Measurements from ENCODE around the gene DEFB131B. TPM values are rescaled to one million over a fixed set of nuclear protein-coding genes. Genes with fewer than 3 reads are reported as not detected.

The DEFB131B gene
- total and polyA plus RNA-seq, 2 experiments from 2014 or later = not detected

- no peak overlapping the region for H3K27ac ChIP-seq
- 95 to 99% methylated on average over 4 of the region's 4 CpGs for WGBS, 2 experiments (ENCODE audit: low coverage in 1 of 2, low lambda C conversion rate in 2 of 2, missing lambda C conversion rate in 2 of 2)
- TF ChIP-seq EZH2 (IDR thresholded peaks at IDR 0.05; ENCODE audit: insufficient read depth, poor library complexity, severe bottlenecking) = no peak
- no peak for TF ChIP-seq EZH2phosphoT487 (IDR thresholded peaks at IDR 0.05; ENCODE audit: insufficient read depth, low read depth)
- H4K20me1 ChIP-seq (ENCODE audit: insufficient read depth) = peaks cover 18% of the 10 kb centered on the region; the same call in 1 of the 2 replicates
- H2AFZ ChIP-seq = no peak overlapping the region
- DNase-seq = no peak
- H3K9me2 ChIP-seq (ENCODE audit: insufficient read depth) = no peaks in the 10 kb centered on the region
- H3K4me1 ChIP-seq (ENCODE audit: insufficient read depth) = 0 out of 2 replicates have a peak, but pooled peaks cover 16% of the 10 kb centered on the region
- no peaks in the 10 kb centered on the region for H3F3A ChIP-seq (ENCODE audit: insufficient read depth)
- no peaks in the 10 kb centered on the region for H3K9me3 ChIP-seq (ENCODE audit: low read depth)
- in situ Hi-C loops (cut with MboI) = no loop called here
- no peaks in the 10 kb centered on the region for H3K27me3 ChIP-seq (replicated peaks; ENCODE audit: insufficient read depth)
- H3K4me3 ChIP-seq = no peak overlapping the region
- H3K9ac ChIP-seq = no peak overlapping the region
- H3K36me3 ChIP-seq (ENCODE audit: low read depth) = no peaks in the 10 kb centered on the region
- peaks cover 99% of the 10 kb centered on the region for H3K79me2 ChIP-seq (ENCODE audit: insufficient read depth)
- H3K4me2 ChIP-seq (ENCODE audit: unreplicated experiment) = no peak overlapping the region
These were observed 55.1 kb downstream of the DEFB131B start for GRCh38 chr11:71933141-71933933.

Small RNA genes lying within 50 kb of the gene (small RNA-seq; reads per million reads assigned to genes)
- not detected for gene RNA5SP342 (ENCODE audit: low read depth, low replicate concordance)

Other genes with a start within 250 kb of the DEFB131B start
- gene DEFB108B, start 45.3 kb upstream of the DEFB131B start, total RNA-seq (2014; rRNA removed; shearing (Covaris generic)) = not detected in 2 replicates
- not detected in 2 replicates for gene DEFB108B, start 45.3 kb upstream of the DEFB131B start, polyA plus RNA-seq (2016; fragmentation: Nextera tagmentation; extraction: Ambion mirVana)
- 0.38 and 4.6 TPM in 2 replicates for gene XNDC1N, start 50.1 kb downstream of the DEFB131B start, total RNA-seq (2014; rRNA removed; shearing (Covaris generic))
- 3.3 and 3.9 TPM in 2 replicates for gene XNDC1N, start 50.1 kb downstream of the DEFB131B start, polyA plus RNA-seq (2016; fragmentation: Nextera tagmentation; extraction: Ambion mirVana)
- 20.3 and 27.4 TPM in 2 replicates for gene RNF121, start 50.6 kb downstream of the DEFB131B start, total RNA-seq (2014; rRNA removed; shearing (Covaris generic))
- gene RNF121, start 50.6 kb downstream of the DEFB131B start, polyA plus RNA-seq (2016; fragmentation: Nextera tagmentation; extraction: Ambion mirVana) = 18.1 and 19.9 TPM in 2 replicates
- gene IL18BP, start 120.5 kb downstream of the DEFB131B start, total RNA-seq (2014; rRNA removed; shearing (Covaris generic)) = 2.5 and 4.8 TPM in 2 replicates
- gene IL18BP, start 120.5 kb downstream of the DEFB131B start, polyA plus RNA-seq (2016; fragmentation: Nextera tagmentation; extraction: Ambion mirVana) = 0.14 and 0.44 TPM in 2 replicates
- 124 and 149 TPM in 2 replicates for gene NUMA1, start 202.1 kb downstream of the DEFB131B start, total RNA-seq (2014; rRNA removed; shearing (Covaris generic))
- gene NUMA1, start 202.1 kb downstream of the DEFB131B start, polyA plus RNA-seq (2016; fragmentation: Nextera tagmentation; extraction: Ambion mirVana) = 48.7 and 51.5 TPM in 2 replicates
- 7.1 and 7.8 TPM in 2 replicates for gene LRRC51, start 202.4 kb downstream of the DEFB131B start, total RNA-seq (2014; rRNA removed; shearing (Covaris generic))
- 7.5 and 9.4 TPM in 2 replicates for gene LRRC51, start 202.4 kb downstream of the DEFB131B start, polyA plus RNA-seq (2016; fragmentation: Nextera tagmentation; extraction: Ambion mirVana)
- 122 and 132 TPM in 2 replicates for gene LAMTOR1, start 224.8 kb downstream of the DEFB131B start, total RNA-seq (2014; rRNA removed; shearing (Covaris generic))
- 142 and 145 TPM in 2 replicates for gene LAMTOR1, start 224.8 kb downstream of the DEFB131B start, polyA plus RNA-seq (2016; fragmentation: Nextera tagmentation; extraction: Ambion mirVana)
- not detected in 2 replicates for gene TOMT, start 227.5 kb downstream of the DEFB131B start, total RNA-seq (2014; rRNA removed; shearing (Covaris generic))
- gene TOMT, start 227.5 kb downstream of the DEFB131B start, polyA plus RNA-seq (2016; fragmentation: Nextera tagmentation; extraction: Ambion mirVana) = not detected in 2 replicates
- gene ANAPC15, start 234.2 kb downstream of the DEFB131B start, total RNA-seq (2014; rRNA removed; shearing (Covaris generic)) = 38.7 TPM in 2 replicates
- 57.5 and 62.4 TPM in 2 replicates for gene ANAPC15, start 234.2 kb downstream of the DEFB131B start, polyA plus RNA-seq (2016; fragmentation: Nextera tagmentation; extraction: Ambion mirVana)

All from GM23248 (cell line).